Endothelial cell of umbilical vein (primary cell): ENCODE data around the gene HDAC3.

ENCODE experiments used
- EZH2 ChIP-seq: IDR thresholded peaks from 2 replicates; pipeline ENCODE4 v1.6.1; 2012; ENCODE audit warnings: borderline replicate concordance, low read depth, mild to moderate bottlenecking, moderate library complexity, low read length, inconsistent platforms; ENCODE audit not compliant: severe bottlenecking
- POLR2A ChIP-seq: IDR thresholded peaks from 2 replicates; pipeline ENCODE4 v1.6.1; 2012; ENCODE audit warnings: low read depth, mild to moderate bottlenecking, control low read depth, low read length
- POLR2AphosphoS5 ChIP-seq: IDR thresholded peaks from 2 replicates; pipeline ENCODE4 v1.6.1; 2012; ENCODE audit warnings: low read depth, mild to moderate bottlenecking, control low read depth, low read length, moderate library complexity; ENCODE audit not compliant: insufficient read depth
- TF ChIP-seq, protein P1 (sequence below), 2 donors: IDR thresholded peaks; 1 replicate in 1 of 2; 2 replicates in 1 of 2; pipeline ENCODE4 v1.5.1; 2011; ENCODE audit warnings: low read length in 2 of 2, mild to moderate bottlenecking in 2 of 2, moderate library complexity in 2 of 2, control low read depth in 1 of 2, inconsistent platforms in 1 of 2, low read depth in 1 of 2; ENCODE audit not compliant: insufficient read depth in 1 of 2; ENCODE audit errors: extremely low read depth in 1 of 2

- TF ChIP-seq, protein P1, sequence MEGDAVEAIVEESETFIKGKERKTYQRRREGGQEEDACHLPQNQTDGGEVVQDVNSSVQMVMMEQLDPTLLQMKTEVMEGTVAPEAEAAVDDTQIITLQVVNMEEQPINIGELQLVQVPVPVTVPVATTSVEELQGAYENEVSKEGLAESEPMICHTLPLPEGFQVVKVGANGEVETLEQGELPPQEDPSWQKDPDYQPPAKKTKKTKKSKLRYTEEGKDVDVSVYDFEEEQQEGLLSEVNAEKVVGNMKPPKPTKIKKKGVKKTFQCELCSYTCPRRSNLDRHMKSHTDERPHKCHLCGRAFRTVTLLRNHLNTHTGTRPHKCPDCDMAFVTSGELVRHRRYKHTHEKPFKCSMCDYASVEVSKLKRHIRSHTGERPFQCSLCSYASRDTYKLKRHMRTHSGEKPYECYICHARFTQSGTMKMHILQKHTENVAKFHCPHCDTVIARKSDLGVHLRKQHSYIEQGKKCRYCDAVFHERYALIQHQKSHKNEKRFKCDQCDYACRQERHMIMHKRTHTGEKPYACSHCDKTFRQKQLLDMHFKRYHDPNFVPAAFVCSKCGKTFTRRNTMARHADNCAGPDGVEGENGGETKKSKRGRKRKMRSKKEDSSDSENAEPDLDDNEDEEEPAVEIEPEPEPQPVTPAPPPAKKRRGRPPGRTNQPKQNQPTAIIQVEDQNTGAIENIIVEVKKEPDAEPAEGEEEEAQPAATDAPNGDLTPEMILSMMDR (IDR thresholded peaks at IDR 0.05; ENCODE audit: extremely low read depth in 1 of 2, insufficient read depth in 1 of 2, low read depth in 1 of 2, low read length in 2 of 2) = no peak
- TF ChIP-seq POLR2AphosphoS5 (no peak), POLR2A (no peak), EZH2 (no peak)
These were observed 13.3 kb upstream of the HDAC3 start for GRCh38 chr5:141649972-141650371.
